NCI-H1092 (cell line): ENCODE data around the gene CTNNA3.
A peak's percentile ranks its signal among the peaks of the same experiment; 100 is the strongest.

ENCODE experiments used
- DNase-seq: peaks from one replicate; lab custom pipeline; 2025; lab: John Stamatoyannopoulos, UW

CTNNA3 gene

DNA sequence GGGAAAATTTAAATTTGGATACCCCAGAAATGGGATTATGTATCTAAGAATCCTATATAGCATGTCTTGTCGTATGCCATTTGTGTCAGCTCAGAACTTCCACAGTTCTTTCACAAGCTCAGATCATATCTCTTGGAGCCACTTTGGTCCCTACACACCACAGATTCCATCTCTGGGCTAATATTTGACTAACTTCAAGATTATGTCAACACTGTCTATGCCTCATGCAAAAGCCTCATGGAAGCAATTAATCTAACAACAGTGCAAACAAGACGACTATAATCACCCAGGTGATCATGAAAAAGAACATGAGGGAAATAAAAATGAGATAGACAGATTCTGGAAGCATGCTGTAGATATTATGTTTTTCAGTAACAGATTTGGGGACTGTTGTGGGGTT, 581.0 kb downstream of the CTNNA3 start:
- DNase-seq: peak; percentile 5

DNA sequence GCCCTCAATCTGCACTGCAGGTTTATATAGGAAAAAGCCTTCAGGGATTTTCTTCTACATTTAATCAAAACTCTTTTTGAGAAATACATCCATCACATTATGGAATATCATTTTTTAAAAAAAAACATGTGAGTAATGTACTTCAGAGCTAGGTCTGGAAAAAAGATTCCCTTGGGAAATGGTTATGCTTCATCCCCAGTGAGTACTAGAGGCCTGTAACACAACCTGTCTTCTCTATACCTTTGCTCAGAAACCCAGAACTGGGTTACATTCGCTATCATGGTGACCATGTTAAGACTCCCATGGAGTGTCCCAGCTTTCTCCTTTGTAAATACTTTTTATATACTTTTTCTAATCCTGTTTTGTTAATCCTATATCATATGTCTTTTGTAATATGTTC, 583.2 kb downstream of the CTNNA3 start:
- no peak for DNase-seq

DNA sequence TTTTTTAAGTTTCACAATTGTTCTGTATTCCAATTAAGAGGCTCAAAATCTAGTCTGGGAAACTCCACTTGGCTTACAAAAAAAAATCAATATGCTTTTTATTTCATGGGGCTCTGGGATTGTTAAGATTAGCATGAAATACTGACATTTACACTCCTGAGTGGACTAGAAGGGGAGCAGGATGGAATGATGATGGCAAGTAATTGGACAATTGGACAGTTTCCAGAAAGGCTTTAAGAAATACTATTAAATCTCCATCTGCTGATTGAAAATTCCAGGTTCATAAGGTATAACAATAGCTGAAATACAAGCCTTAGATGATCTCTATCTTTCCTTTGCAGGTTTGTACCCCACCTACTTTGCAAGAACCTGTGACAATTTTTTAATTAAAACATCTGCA, 585.7 kb downstream of the CTNNA3 start:
- peak; percentile 62 for DNase-seq

DNA sequence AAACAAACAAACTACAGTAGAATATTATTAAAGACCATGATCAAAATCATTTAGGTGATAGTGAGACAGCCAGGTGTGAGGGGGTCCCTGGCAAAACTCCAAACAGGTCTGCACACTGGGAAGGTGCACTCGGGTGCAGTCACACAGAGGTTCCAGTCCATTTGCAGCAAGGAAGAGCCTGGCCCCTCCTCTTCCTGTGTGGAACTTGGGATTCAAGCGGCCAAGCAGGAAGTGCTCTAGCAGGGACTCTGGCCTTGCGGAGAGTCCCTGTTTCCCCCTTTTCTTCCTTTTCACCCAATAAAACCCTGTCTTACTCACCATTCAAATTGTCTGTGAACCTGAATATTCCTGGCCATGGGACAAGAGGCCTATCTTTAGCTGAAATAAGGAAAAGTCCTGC, 588.3 kb downstream of the CTNNA3 start:
- no peak for DNase-seq

DNA sequence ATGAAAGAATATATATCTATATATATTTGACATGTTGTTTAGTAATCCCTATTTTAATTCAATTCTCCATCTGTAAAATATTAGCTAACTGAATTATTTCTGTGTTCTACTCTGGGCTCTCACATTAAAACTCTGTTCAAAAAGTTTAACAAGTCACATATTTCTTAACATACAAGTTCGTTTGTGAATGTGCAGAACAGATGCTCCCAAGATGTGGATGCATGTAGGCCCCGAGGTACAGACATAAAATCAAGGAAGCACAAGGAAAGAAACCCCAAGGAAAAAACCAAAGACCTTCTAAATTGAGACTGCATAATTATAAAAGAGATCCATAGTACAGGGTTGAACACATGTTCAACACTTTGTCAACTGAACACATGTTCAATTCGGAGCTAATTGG, 595.0 kb downstream of the CTNNA3 start:
- DNase-seq: no peak

DNA sequence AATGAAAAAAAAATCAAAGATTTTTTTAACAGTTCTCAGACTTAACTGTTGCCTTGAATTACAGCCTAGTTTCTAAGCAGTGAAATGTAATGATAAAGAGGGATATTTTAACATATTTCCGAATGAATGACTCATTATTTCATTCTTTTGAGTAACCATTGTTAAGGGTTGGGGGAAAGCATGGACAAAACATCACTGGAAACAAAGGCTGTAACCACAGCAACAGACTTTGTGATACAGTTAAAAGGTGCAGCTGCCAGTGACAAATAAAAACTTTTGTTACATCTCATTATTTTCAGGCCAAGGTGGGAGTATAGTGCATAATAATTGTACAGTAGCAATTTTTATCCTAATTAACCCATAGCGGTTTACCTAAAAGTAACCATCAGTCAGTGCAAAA, 597.5 kb downstream of the CTNNA3 start:
- DNase-seq: no peak

DNA sequence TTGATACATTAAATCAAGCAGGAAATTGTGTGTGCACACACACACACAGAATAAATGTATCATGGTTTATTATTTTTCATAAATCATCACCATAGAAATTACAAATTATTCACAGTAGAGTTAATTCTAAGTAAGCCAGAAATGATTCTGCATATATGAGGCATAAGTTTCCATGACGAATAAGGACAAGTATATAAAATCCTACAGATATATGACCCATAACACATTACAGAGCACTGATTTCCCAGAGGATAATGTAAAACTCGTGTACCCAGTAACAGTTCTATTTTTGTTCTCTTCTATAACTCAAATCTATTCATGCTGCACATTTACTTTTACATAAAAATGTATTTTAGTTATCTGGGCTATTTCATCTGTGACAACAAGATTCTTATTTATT, 600.5 kb downstream of the CTNNA3 start:
- no peak for DNase-seq

DNA sequence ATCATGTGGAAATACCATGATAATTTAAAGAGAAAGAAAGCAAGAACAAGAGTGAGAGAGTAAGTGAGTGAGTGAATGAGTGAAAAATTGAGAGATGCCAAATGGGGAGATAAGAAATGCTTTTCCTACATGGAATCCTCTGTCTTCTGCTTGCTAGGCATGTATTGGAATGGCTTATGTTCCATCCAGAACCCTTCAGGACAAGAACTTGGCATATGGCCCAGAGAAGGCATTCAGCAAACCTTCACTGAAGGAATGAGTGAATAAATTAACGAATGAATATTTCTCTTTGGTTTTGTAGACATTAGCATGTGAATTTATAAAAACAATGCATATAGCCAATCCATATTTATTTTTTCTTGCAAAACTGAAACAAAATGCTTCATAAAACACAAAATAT, 608.0 kb downstream of the CTNNA3 start:
- no peak for DNase-seq

DNA sequence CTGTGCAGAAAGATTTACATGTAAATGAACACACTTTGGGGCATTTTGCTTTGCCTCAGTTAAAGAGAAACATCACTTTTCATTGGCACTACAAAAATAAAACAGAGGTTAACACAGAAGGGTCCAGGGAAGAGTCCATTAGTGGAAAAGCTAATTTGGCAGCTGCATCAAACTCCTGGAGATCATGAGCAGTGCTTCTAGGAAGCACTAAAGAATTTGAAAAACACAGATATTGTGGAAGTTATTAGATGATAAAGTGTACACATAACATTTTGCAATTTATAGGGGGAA, 608.9 kb downstream of the CTNNA3 start:
- DNase-seq: no peak

DNA sequence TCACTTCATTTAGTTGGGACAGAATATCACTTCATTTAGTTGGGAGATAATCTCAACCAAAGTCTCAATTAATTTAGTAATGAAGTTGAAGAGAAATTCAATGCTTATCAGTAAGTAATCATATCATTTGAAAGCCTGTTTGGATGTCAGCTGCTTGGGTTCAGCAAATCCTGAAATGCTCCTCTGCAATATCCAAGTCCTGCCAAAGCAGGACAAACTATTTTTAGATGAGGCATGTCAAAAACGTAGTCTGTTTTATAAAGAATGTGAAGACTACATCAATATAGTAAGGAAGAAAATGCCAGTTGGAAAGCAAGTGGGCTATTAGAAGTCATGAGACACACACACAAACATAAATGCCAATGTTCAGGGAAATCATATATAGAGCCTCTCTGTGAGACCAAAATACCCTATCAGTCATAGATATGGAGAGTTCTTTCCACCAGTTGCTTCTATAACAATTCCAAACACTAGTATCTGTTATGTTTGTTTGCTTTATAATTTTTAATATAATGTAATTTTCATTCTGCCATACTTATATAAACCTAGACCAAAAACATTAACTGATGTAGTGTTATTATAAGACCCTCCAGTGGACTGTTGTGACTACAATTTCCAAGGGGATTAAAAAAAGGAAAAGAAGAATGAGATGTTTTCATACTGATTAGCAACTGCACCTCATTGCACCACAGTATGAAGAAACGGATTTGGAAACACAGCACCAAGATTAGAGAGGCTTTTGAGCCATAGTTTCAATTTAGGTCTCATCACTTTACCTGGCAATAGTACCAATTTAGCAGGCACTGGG, 609.5 kb downstream of the CTNNA3 start:
- no peak for DNase-seq

DNA sequence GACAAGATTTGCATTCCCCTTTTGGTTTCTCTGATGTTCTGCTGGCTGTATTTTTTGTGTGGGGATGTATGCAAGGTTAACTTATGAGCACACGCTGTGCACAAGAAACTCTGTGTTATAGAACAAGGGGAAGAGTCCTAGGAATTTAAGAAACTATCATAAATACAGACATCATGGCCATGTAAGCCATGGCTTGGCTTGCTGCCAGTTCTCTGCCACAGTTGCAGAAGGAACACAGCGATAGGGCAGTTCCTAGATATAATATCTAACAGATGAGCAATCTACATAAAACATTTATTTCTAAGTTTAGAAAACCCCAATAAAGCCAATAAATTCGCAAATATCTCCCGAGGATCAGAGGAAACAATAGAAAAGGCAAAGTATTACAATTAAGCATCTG, 616.9 kb downstream of the CTNNA3 start:
- no peak for DNase-seq

DNA sequence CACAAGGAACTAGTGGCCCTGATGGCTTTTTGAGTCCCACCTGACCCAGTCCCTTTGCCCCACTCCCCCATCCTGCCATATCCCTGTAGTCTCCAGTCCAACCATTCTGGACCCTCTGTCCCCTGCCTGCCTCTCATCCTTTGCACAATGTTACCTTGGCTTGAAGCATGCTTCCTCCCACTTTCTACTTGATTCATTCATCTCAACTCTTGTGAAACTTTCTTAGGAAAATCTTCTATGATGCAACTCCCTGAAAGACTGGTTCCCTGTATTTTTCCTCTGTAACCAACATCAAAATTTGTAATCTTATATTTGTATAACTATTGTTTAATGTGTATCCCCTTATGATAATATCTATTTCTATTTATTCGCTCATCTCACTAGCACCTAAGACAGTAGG, 618.6 kb downstream of the CTNNA3 start:
- DNase-seq: no peak

DNA sequence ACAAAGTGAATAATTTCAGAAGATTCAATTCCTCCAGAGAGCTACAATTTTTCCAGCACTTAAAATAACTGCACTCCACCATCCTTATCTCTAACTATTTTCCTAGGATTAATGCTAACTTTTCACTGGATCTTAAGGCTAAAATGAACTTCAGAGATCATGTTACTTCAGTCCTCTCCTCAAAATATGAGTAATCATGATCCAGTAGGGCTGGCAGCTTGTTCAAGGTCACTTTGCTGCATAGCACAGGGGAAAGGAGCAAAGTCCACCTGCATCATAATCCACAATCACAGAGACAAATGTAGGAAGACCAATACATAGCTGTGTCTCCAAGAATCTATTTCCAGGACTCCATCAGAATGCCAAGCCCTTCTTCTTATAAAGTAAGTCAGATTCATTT, 619.9 kb downstream of the CTNNA3 start:
- DNase-seq: no peak

DNA sequence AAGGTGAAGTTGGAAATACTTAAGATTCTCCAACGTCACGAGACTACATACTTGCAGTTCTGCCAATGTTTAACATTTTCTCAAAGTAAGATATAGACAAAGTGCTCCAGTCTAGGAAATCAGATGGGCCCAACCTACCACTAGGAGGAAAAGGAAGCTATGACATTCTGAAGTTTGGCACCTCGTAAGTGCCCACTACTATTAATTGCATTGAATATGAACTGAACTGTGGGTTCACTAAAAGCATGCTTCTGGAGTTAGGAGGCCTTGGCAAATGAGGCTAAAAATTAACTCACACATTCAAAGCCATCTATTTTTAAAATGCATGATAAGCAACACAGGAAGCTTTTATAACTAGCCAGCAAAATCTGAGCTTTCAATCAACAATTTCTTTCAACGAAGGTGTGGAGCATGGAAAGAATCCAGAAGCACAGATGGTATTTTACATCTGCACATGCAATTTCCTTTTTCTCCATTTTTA, 620.5 kb downstream of the CTNNA3 start:
- DNase-seq: no peak

DNA sequence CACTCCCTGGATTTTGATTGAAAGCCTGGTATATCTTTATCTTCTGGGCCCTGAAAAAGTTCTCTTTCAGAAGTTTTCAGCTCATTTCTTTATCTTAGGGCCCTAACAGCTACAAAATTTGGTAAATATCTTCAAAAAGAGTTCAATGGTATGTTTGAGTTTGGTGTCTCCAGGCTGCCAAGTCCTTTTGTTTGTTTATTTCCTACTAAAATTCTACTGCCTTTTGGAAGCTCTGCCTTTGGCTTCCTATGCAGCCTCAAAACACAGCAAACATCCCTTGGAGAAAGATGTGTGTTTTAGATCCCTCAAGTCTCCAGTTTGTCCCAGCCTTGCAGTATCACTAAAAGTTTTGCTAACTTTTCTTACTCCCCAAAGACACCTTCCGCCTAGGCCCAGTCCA, 623.3 kb downstream of the CTNNA3 start:
- DNase-seq: no peak

DNA sequence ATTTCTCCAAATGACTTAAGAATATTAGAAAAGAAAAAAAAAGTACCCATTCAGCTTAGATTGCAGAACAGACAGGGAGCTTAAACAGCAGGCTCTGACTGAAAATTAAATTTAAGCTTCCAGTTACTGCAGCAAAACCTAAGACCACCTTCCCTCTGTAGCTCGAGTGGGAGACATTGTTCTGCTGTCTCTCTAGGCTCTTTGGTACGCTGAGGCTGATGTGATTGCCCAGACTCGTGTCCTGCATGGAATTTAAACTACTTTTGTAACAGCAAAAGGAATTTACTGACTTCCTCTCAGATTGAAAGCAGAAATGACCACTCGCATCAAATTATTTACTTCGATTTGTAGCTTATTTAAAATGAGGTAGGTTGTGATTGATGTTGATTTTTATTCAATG, 645.6 kb downstream of the CTNNA3 start:
- DNase-seq: no peak

DNA sequence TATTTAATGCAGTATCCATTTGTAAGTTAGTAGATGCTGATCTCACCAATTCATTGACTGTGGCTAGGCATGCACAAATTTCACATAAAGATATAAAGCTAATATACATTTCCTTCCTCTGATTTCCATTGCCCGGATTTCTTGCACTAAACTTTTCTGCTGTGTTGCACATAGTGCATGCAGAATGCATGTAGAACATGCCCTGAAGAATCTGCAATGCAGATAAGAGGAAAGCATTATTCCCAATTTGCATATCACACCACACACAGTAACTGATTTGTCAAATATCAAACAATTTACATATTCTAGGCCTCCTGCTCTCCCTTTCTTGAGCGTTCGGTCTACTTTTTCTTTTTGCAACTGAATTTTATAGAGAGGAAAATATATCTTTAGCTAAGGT, 646.0 kb downstream of the CTNNA3 start:
- no peak for DNase-seq

DNA sequence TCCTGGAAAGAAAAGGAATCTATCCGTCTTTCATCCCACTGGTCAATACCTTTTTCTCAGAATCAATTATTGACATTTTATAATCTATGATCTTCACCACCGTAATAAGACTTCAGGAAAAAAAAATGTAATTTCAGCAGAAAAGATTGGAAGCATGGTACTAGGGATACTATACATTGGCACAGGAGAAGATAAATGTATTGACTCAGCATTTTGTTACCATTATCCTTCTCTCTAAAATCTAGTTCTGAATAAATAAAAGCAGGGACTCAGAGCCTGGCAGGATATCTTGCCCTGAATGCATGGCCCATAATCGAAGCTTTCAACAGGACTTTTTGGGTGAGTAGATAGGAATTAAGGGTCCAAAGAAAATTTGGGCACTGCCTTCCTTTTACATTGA, 649.5 kb downstream of the CTNNA3 start:
- no peak for DNase-seq

DNA sequence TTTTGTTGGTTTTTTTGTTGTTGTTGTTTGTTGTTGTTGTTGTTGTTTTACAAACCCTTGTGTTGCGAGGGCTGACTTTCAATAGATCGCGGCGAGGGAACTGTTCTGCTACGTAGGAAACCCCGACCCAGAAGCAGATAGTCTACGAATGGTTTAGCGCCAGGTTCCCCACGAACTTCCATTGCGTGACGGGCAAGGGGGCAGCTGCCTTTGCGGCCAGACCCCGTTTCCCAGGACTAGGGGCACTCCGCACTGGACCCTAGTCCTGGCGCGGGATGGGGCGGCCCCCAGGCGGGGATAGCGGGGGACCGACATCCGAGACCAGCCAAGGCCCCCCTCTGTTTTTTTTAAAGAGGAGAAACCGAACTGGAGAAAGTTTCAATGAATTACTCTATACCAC, 650.6 kb downstream of the CTNNA3 start:
- DNase-seq: no peak

DNA sequence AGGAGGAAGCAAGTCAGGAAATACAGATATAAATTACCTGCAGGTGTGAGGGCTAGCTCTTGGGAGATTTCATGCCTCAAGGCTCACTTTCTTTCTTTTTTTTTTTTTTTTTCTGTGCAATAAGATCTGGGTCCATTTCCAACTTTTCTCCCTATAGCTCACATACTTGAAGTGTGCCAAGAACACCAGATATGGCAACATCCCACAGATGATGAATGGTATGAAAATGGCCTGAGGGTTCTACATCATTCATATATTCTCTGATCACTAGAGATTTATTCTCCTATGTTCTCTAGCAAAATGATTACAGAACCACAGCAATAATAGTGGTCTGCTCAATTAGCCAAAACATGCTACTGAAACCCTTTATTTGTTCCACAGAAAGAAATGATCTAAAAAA, 653.0 kb downstream of the CTNNA3 start:
- DNase-seq: no peak

DNA sequence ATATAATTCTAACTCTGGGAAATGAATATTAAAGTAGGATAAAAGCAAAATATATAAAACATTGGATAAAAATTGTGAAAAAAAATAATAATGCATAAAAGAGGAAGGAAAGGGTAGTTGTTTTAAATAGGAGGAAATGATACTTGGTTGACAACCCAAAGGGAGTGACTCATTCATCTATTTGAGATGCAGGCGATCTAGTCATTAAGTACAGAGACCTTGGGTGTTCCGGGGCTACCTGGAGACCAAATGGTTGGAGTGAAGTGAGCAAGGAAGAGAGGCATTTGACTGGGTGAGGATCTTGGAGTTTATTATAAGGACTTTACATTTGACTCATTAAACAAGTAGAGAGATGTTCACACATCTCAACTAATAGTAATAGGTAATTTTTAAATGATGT, 659.2 kb downstream of the CTNNA3 start:
- no peak for DNase-seq

DNA sequence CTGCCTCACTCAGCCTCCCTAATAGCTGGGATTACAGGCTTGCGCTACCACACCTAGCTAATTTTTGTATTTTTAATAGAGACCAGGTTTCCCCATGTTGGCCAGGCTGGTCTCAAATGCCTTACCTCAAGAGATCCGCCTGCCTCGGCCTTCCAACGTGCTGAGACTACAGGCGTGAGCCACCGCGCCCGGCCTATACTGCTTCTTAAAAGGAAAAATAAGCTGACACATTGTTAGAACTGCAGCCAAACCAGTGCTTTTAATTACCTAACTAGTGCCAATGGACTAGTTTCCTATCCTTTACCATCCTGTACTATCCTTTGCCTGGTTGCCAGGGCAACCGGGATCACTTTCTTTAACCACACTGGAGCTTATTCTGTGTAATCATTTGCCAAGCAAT, 662.1 kb downstream of the CTNNA3 start:
- DNase-seq: no peak

DNA sequence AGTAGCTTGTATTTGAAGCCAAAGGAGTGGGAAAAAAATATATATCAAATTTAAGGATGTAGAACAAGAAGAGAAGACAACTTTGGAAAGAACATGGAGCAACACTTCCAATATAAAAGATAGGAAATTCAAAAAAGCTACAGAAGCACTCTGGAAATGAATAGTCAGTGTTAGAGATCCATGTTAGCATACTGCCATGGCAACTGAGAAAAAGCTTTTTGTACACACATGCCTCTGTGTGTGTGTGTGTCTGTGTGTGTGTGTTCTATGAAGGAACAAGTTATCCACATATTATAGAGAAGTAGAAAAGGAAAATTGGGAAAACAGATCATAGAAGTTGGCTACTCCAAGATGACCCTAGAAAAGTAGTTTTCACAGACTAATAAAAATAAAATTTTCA, 673.9 kb downstream of the CTNNA3 start:
- no peak for DNase-seq

DNA sequence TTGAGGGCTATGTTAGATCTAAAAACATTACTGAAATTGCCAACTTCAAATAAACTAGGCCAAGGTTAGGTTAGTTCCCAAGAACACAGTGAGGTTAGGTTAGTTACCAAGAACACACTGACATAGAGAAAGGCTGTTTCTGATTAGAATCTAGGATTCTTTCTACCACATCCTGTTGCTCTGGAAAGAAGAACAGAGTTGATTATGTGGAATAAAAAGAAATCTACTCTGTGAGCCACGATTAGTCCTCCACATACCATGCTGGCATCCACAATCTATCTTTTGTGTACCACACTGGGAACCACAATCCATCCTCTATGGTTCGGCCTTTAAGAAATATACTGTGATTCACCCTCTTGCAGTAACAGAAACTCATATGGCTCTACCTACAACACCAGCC, 678.8 kb downstream of the CTNNA3 start:
- no peak for DNase-seq

DNA sequence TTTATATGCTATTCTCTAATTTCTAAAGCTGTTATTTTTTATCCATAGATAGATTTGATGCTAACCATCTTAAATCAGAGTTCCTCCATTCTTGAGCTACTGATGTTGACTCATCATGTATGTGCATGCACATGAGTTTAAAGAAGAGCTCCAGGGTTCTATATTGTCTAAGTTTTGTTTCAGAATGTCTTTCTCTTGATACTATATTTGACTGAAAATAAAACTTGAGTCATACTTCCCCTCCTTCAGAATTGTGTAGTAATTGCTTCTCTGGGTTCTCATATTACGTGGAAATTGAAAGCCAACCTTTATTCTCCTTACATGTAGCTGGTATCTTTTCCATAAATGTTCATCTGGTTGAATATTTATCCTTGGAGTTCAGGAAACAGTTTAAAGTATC, 680.8 kb downstream of the CTNNA3 start:
- DNase-seq: no peak
